Daoy (cell line): Measurements from ENCODE around the gene UBE2S. TPM values are rescaled to one million over a fixed set of nuclear protein-coding genes. Genes with fewer than 3 reads are reported as not detected.

Experiments
- DNase-seq: peaks from one replicate; pipeline ENCODE4 v3.0.0-alpha.2; 2015; ENCODE audit warnings: low read depth
- total RNA-seq: library from RNA; depleted of rRNA; stranded (reverse); fragments of >200 nt; shearing (Covaris generic); gene quantifications from 2 replicates; pipeline ENCODE4 v1.2.3, GENCODE V29; 2014

Gene UBE2S
- total RNA-seq, 1 experiment from 2014 or later: 317 TPM

- no peak for DNase-seq
Measured at GRCh38 chr19:55384131-55384919, 23.3 kb downstream of the UBE2S start, which contains the start of gene TMEM238. TSS of gene TMEM238 (minus strand) at chr19:55384292. CDS start at chr19:55384259, 33 bp downstream.

DNA sequence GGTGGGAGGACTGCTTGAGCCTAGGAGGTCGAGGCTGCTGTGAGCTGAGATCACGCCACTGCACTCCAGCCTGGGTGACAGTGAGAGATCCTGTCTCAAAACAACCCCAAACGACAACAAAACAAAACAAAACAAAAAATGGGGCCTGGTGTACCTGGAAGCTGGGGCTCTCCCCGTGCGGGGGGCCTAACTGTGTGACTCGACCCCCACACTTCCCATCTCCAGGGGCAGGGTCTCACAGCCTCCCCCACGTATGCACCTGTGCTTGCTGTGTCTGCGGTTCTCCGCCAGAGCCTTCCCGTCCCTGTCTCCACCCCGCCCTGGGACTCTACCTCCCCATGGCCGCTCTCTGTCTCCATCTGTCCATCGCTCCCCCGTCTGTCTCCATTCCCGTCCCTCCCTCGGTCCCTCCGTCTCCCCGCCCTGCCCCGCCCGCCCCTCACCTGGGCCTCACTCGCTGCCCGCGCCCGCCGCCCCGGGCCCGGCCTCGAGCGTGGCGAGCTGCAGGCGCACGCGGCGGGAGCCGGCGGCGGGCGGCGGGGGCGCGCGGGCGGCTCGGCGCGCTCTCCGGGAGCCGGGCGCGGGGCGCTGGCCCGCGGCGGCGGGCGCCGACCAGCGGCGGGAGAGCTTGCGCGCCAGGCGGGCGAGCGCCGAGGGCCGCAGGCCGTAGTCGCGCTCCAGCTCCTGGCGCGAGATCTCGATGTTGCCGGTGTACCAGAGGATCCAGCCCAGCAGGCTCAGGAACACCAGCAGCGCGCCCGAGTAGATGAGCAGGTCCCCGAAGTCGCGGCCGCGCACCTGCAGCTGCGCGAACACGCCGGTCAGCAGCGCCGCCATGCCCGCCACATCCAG is 24.1 kb downstream of the UBE2S start:
- DNase-seq: peak; percentile 82

DNA sequence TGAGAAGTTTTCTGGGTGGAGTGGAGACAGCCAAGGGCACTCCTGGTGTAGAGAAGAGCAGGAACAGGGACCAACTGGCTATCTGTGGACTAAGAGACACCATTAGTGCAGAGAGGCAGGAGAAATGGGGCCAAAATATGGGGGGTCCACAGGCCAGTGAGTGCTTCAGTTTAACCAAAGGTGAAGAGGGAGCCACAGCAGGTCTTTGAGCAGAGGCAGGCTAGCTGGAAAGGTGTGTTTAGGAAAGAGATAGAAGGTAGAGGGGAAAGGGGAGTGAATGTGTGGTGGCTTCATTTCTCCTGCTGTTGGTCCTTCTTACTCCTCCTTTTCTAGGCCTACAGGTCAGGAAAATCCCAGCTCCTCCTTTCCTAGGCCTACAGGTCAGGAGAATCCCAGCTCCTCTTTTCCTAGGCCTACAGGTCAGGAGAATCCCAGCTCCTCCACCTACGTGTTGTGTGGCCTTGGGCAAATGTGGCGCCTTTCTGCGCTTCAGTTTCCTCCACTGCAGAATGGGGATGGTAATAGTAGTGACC is 25.0 kb downstream of the UBE2S start:
- DNase-seq: no peak

- DNase-seq: no peak
Measured at GRCh38 chr19:55382013-55382412, 25.6 kb downstream of the UBE2S start.

DNA sequence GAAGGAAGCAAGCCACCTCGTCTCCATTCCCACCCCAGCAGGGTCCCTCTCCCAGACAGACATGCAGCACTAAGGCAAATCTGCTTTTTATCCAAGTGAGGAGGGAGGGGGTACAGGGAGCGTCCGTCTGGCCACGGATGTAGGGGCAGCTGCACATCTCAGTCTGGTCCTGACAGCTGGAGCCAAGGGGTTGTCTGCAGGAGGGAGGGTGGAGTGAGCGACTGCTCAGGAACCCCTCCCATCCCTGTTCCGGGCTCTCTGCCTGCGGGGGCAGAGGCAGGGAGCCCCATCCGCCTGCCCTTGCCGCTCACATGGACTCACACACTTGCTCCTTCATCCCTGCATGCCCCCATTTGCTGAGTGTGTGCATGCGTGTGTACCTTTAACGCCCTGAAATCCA is 28.4 kb downstream of the UBE2S start:
- DNase-seq: no peak

DNA sequence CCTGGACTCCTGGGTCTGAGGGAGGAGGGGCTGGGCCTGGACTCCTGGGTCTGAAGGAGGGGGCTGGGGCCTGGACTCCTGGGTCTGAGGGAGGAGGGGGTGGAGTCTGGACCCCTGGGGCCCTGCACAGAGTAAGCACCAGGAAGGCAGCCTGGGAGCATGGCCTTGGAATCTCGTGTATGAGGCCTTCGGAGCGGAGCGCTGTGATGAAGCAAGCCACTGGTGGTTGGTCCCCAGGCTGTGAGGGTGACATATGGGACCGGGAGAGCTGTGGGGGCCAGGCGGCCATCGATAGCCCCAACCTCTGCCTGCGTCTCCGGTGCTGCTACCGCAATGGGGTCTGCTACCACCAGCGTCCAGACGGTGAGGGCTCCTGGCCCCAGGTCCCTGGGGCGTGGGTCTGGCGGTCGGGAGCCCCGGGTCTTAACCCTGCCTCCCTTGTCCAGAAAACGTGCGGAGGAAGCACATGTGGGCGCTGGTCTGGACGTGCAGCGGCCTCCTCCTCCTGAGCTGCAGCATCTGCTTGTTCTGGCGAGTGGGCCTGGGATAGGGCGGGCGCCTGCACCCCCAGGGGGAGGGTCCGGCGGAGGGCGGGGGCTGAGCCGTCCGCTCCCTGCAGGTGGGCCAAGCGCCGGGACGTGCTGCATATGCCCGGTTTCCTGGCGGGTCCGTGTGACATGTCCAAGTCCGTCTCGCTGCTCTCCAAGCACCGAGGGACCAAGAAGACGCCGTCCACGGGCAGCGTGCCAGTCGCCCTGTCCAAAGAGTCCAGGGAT is 30.0 kb downstream of the UBE2S start:
- DNase-seq: no peak

- DNase-seq: no peak
Measured at GRCh38 chr19:55376241-55376933, 31.2 kb downstream of the UBE2S start, which contains the start of gene TMEM190. TSS of gene TMEM190 (plus strand) at chr19:55376826. CDS start at chr19:55376854, 28 bp downstream.

- DNase-seq: peak; percentile 63
Measured at GRCh38 chr19:55373993-55374757, 33.4 kb downstream of the UBE2S start.

DNA sequence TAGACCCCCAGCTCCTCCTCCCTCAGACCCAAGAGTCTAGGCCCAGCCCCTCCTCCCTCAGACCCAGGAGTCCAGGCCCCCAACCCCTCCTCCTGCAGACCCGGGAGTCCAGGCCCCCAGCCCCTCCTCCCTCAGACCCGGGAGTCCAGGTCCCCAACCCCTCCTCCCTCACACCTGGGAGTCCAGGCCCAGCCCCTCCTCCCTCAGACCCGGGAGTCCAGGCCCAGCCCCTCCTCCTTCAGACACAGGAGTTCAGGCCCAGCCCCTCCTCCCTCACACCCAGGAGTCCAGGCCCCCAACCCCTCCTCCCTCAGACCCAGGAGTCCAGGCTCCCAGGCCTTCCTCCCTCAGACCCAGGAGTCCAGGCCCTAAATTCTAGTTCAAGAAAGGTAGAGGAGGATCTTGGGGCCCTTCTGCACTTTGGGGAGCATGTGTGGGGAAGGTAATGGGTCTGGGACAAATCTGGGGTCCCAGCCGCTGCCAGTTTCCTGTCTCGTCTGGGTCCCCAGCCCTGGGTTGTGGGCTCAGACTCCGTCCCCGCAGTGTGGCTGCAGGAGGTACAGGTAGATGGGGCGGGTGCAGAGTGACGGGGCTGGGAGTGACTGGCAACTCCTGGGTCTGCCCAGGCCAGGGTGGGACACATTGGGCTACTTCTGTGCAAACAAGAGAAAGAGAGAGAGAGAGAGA is 34.1 kb downstream of the UBE2S start:
- DNase-seq: no peak

GRCh38 chr19:55372316-55373081 is 35.1 kb downstream of the UBE2S start:
- peak; percentile 90 for DNase-seq

DNA sequence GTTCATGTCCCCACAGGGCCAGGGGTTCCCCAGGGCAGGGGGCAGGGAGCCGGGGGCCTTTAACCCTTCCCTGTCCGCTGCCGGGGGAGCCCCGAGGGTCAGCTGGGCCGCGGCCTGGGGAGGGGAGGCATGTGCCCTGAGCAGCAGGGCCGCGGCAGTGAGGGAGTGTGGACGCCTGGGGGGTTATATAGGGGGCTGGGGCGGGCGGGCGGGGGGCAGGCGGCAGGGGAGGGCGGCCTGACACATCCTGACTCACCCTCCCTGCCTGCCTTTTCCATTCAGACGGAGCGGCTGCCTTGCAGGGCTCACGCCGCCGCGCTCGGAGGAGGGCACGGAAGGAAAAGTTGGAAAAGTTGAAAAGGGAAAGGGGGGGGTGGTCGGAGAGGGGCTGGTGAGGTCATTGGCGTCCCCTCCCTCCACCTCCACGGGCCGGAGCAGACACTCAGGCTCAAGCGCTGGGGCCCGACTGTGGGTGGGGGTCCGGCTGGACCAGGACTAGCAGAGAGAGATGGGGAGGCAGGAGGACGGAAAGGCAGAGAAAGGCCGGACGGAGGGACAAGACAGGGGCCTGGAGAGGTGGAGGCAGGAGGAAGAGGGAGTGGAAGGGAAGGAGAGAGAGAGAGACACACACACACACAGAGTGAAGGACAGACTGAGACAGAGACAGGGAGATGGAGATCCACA is 37.1 kb downstream of the UBE2S start, which contains the start of gene IL11:
Gene IL11, minus strand, starts transcription at position 159 of the 684 bp plus-strand sequence. Its CDS starts 153 bp downstream, at position 6.
- peak; percentile 86 for DNase-seq

- peak; percentile 83 for DNase-seq
Measured at GRCh38 chr19:55369653-55370304, 37.8 kb downstream of the UBE2S start.

- DNase-seq: peak; percentile 69
Measured at GRCh38 chr19:55368701-55369563, 38.7 kb downstream of the UBE2S start.

- no peak for DNase-seq
Measured at GRCh38 chr19:55368106-55368505, 39.5 kb downstream of the UBE2S start.

GRCh38 chr19:55366790-55367189 is 40.8 kb downstream of the UBE2S start:
- DNase-seq: no peak

- no peak for DNase-seq
Measured at GRCh38 chr19:55365964-55366363, 41.6 kb downstream of the UBE2S start.

DNA sequence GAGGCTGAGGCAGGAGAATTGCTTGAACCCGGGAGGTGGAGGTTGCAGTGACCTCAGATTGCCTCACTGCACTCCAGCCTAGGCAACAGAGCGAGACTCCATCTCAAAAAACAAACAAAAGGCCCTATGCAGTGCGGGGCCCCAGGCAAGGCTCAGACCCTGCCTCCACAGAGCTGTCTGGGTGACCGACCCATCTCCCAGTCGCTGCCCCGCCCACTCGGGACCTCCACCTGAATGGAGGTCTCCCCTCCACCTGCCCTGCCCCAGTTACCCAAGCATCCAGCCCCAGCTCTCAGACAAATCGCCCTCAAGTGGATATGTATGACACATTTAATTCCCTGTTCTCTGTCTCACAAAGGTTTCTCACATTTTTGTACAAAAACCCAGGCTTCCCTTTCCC is 42.3 kb downstream of the UBE2S start:
- no peak for DNase-seq
